ENCODE results near the gene OGG1.

OGG1 gene

DNA sequence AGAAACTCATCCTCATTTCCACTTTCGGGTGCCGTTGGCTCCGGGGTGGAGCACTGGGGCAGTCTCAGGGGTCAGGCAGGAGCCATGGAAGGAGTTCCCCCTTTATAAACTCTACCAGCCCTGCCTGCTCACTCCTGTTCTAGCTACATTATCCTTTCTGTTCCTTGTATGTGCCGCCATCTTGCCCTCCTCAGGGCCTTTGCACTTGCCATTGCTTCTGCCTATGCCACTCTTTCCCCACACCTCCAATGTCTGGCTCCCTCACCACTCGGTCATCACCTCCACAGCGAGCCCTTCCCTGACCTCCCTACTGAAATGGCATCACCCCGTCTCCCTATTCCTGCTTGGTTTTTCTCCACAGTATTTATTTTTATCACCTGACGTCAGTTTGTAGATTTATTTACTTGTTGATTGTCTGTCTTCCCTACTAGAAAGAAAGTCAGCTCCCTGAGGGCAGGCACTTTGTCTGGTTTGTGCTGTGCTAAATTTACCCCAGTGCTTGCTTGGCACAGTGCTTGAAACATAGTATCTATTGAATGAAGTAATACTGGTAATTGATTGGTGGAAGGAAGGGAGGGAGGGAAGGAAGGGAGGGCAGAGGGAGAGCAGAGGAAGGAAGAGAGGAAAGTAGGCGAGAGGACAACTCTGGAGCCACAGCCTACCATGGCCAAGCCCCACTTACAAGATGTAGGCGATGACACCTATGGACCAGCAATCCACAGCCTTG is 11.2 kb downstream of the OGG1 start:
- 94 to 95% methylated on average over 10 of the region's 10 CpGs for WGBS, 2 experiments
- peaks cover 28% of the 10 kb centered on the region for H3K36me3 ChIP-seq (ENCODE audit: control insufficient read depth, insufficient read depth, low read length)
- H3K27me3 ChIP-seq (ENCODE audit: control insufficient read depth, insufficient read depth, low read length, poor library complexity, severe bottlenecking): no peaks in the 10 kb centered on the region

GRCh38 chr3:9761919-9762318 is 12.2 kb downstream of the OGG1 start:
- no peak overlapping the region for H3K4me3 ChIP-seq (ENCODE audit: insufficient read depth, low read depth, low read length)

More for the DNA sequence above, 11.2 kb downstream of the OGG1 start:
- H3K9me3 ChIP-seq (ENCODE audit: control insufficient read depth, low read length): no peaks in the 10 kb centered on the region
- H3K4me1 ChIP-seq (ENCODE audit: control insufficient read depth, insufficient read depth, low read length): peaks cover 4% of the 10 kb centered on the region
- no peak overlapping the region for H3K4me3 ChIP-seq (ENCODE audit: insufficient read depth, low read depth, low read length)
- no peak overlapping the region for H3K27ac ChIP-seq (ENCODE audit: insufficient read depth, low read depth, low read length, poor library complexity, severe bottlenecking)

GRCh38 chr3:9762871-9763270 is 13.1 kb downstream of the OGG1 start:
- Histone ChIP-seq H3K9me3 (ENCODE audit: control insufficient read depth, low read length) (no peaks in the 10 kb centered on the region), H3K27ac (ENCODE audit: insufficient read depth, low read depth, low read length, poor library complexity, severe bottlenecking) (no peak overlapping the region), H3K27me3 (ENCODE audit: control insufficient read depth, insufficient read depth, low read length, poor library complexity, severe bottlenecking) (no peaks in the 10 kb centered on the region), H3K4me1 (ENCODE audit: control insufficient read depth, insufficient read depth, low read length) (peaks cover 8% of the 10 kb centered on the region), H3K36me3 (ENCODE audit: control insufficient read depth, insufficient read depth, low read length) (peaks cover 14% of the 10 kb centered on the region), H3K4me3 (ENCODE audit: insufficient read depth, low read depth, low read length) (no peak overlapping the region)
- 93% methylated on average over 8 of the region's 8 CpGs for WGBS, 2 experiments

More at GRCh38 chr3:9761919-9762318, 12.2 kb downstream of the OGG1 start:
- WGBS, 2 experiments: 92 to 95% methylated on average over 5 of the region's 5 CpGs
- no peaks in the 10 kb centered on the region for H3K27me3 ChIP-seq (ENCODE audit: control insufficient read depth, insufficient read depth, low read length, poor library complexity, severe bottlenecking)
- H3K9me3 ChIP-seq (ENCODE audit: control insufficient read depth, low read length): no peaks in the 10 kb centered on the region
- H3K4me1 ChIP-seq (ENCODE audit: control insufficient read depth, insufficient read depth, low read length): peaks cover 8% of the 10 kb centered on the region
- peaks cover 21% of the 10 kb centered on the region for H3K36me3 ChIP-seq (ENCODE audit: control insufficient read depth, insufficient read depth, low read length)
- H3K27ac ChIP-seq (ENCODE audit: insufficient read depth, low read depth, low read length, poor library complexity, severe bottlenecking): no peak overlapping the region

GRCh38 chr3:9765865-9766264 is 16.1 kb downstream of the OGG1 start:
- H3K4me1 ChIP-seq (ENCODE audit: control insufficient read depth, insufficient read depth, low read length): peaks cover 25% of the 10 kb centered on the region
- H3K27me3 ChIP-seq (ENCODE audit: control insufficient read depth, insufficient read depth, low read length, poor library complexity, severe bottlenecking): no peaks in the 10 kb centered on the region
- no peaks in the 10 kb centered on the region for H3K9me3 ChIP-seq (ENCODE audit: control insufficient read depth, low read length)
- WGBS, 2 experiments: 74 to 81% methylated on average over 4 of the region's 4 CpGs
- peaks cover 5% of the 10 kb centered on the region for H3K36me3 ChIP-seq (ENCODE audit: control insufficient read depth, insufficient read depth, low read length)
- no peak overlapping the region for H3K4me3 ChIP-seq (ENCODE audit: insufficient read depth, low read depth, low read length)
- H3K27ac ChIP-seq (ENCODE audit: insufficient read depth, low read depth, low read length, poor library complexity, severe bottlenecking): no peak overlapping the region

DNA sequence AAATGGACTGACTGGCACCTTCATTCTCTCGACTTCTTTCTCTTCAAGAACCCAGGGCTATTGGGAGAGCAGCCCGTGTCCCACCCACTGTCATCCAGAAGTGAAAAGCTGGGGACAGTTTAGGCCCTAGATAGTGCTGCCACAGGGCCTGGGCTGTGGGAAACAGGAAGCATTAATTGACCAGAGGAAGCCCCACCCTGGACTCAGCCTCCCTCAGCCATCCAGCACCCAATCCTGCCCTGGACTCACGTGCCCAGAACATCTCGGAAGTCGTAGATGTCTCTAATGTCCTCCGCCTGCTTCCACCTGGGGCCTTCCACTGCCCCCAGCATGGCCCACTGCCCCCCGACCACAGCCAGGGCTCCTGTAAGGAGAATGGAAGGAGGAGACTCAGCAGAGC is 17.7 kb downstream of the OGG1 start:
- H3K27me3 ChIP-seq (ENCODE audit: control insufficient read depth, insufficient read depth, low read length, poor library complexity, severe bottlenecking): no peaks in the 10 kb centered on the region
- H3K9me3 ChIP-seq (ENCODE audit: control insufficient read depth, low read length): no peaks in the 10 kb centered on the region
- H3K4me1 ChIP-seq (ENCODE audit: control insufficient read depth, insufficient read depth, low read length): peaks cover 25% of the 10 kb centered on the region
- H3K4me3 ChIP-seq (ENCODE audit: insufficient read depth, low read depth, low read length): no peak overlapping the region
- peaks cover 5% of the 10 kb centered on the region for H3K36me3 ChIP-seq (ENCODE audit: control insufficient read depth, insufficient read depth, low read length)
- H3K27ac ChIP-seq (ENCODE audit: insufficient read depth, low read depth, low read length, poor library complexity, severe bottlenecking): no peak overlapping the region
- 88 to 92% methylated on average over 7 of the region's 7 CpGs for WGBS, 2 experiments

DNA sequence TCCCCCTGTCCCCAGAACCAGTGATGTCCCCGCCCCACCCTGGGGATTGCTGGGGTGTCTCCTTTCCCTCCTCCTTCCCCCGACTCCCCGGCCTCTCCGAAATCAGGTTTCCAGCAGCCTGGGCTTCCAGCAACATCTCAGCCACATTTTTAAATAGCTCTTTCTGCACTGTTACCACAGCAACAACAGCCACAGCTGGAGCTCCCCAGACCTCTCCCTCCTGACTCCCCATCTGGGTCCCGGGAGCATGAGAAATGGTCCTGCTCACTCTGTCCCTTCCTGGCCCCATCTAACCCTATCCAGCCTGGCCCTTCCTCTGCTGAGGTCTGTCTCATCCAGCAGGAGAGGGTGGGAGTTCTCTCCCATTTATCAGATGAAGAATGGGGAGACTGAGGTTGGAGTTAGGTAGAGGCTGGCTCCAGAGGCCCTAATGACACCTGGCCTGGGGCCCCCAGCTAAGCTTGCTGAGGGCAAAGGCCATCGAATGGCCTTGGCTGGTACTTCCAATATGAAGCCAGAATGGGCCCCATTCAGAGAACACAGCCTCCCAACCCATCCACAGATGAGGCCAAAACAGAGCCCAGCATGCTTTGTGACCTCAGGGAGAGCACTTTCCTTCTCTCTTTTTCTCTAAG is 18.5 kb downstream of the OGG1 start:
- no peak overlapping the region for H3K27ac ChIP-seq (ENCODE audit: insufficient read depth, low read depth, low read length, poor library complexity, severe bottlenecking)
- WGBS, 2 experiments: 84 to 85% methylated on average over 6 of the region's 6 CpGs
- no peaks in the 10 kb centered on the region for H3K27me3 ChIP-seq (ENCODE audit: control insufficient read depth, insufficient read depth, low read length, poor library complexity, severe bottlenecking)
- peaks cover 5% of the 10 kb centered on the region for H3K36me3 ChIP-seq (ENCODE audit: control insufficient read depth, insufficient read depth, low read length)
- peaks cover 25% of the 10 kb centered on the region for H3K4me1 ChIP-seq (ENCODE audit: control insufficient read depth, insufficient read depth, low read length)
- no peaks in the 10 kb centered on the region for H3K9me3 ChIP-seq (ENCODE audit: control insufficient read depth, low read length)
- no peak overlapping the region for H3K4me3 ChIP-seq (ENCODE audit: insufficient read depth, low read depth, low read length)

GRCh38 chr3:9769012-9769411 is 19.3 kb downstream of the OGG1 start:
- H3K36me3 ChIP-seq (ENCODE audit: control insufficient read depth, insufficient read depth, low read length): peaks cover 5% of the 10 kb centered on the region
- peak overlapping the region; percentile 67 for H3K4me3 ChIP-seq (ENCODE audit: insufficient read depth, low read depth, low read length)
- no peaks in the 10 kb centered on the region for H3K9me3 ChIP-seq (ENCODE audit: control insufficient read depth, low read length)
- no peak overlapping the region for H3K27ac ChIP-seq (ENCODE audit: insufficient read depth, low read depth, low read length, poor library complexity, severe bottlenecking)
- H3K4me1 ChIP-seq (ENCODE audit: control insufficient read depth, insufficient read depth, low read length): peaks cover 25% of the 10 kb centered on the region
- no peaks in the 10 kb centered on the region for H3K27me3 ChIP-seq (ENCODE audit: control insufficient read depth, insufficient read depth, low read length, poor library complexity, severe bottlenecking)
- 88 to 89% methylated on average over 5 of the region's 5 CpGs for WGBS, 2 experiments

DNA sequence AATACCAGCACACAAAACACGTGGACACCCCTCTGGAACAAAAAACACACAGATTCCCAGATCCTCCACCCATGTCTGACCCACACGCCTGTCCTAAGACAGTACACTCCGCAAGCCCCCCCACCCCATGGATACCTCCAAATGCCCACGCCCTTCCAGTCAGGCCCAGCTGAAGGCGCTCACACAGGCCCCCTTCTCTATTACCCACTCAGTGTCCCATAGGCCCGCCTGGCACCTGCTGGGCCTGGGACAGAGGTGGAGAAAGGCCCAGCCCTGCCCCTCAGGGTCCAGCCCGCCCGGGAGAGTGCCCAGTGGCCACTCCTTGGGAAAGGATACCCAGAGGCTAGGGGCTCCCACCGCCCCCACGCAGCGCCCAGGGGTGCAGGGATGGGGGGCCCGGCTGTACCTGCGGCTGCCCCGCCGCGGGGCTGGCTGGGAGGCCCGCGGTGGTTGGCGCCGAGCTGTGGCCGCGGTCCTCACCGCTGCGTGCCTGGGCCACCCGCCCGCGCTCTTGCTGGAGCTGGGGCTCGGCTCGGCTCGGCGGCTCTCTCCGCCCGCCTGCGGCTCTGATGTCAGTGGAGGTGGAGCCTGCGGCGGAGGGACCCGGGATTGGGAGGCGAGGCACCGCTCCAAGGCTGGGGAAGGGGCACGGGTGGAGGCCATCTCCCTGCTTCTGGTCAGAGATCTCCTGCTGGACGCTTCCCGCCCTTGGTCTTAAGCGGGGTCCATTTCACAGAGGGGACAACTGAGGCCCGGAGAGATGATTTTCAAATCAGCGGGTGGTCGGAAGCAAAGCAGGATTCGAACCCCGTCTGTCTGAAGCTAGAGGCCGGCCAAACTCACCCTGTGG is 19.9 kb downstream of the OGG1 start, which contains the start of gene CAMK1:
Gene CAMK1 (minus strand): TSS at position 522 of the 850 bp plus-strand sequence. CDS start 2,198 bp downstream, outside the sequence.
- H3K27ac ChIP-seq (ENCODE audit: insufficient read depth, low read depth, low read length, poor library complexity, severe bottlenecking): peak within 1 kb of the TSS; percentile 44
- no peaks in the 10 kb centered on the region for H3K27me3 ChIP-seq (ENCODE audit: control insufficient read depth, insufficient read depth, low read length, poor library complexity, severe bottlenecking)
- H3K9me3 ChIP-seq (ENCODE audit: control insufficient read depth, low read length): no peaks in the 10 kb centered on the region
- peaks cover 25% of the 10 kb centered on the region for H3K4me1 ChIP-seq (ENCODE audit: control insufficient read depth, insufficient read depth, low read length)
- peaks cover 5% of the 10 kb centered on the region for H3K36me3 ChIP-seq (ENCODE audit: control insufficient read depth, insufficient read depth, low read length)
- peak within 1 kb of the TSS; percentile 67 for H3K4me3 ChIP-seq (ENCODE audit: insufficient read depth, low read depth, low read length)
- 13% methylated on average over 49 of the region's 49 CpGs for WGBS, 2 experiments

DNA sequence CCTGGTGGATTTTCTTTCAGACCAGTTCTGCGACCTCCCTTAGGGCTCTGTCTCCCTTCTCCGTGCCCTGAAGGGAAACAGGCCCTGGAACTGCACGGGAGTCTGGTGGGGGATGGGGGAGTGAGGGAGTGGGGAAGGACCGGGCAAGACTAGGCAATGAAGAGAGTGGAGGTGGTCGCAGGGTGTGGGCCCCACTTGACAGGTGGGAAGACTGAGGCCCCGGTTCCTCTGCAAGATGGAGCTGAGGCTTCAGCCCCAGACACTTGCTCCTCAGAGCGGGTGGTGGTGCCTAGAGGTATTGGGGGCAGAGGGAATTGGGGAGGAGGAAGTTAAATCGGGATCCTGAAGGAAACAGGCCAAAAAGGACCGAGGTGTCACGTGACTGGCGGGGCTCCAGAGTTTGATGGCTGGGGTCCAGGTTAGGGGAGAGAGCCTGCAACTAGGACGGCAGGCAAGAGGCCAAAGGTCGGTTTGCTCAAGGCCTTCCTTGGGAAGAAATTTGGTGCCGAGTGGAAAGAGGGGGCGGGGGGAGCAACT is 20.6 kb downstream of the OGG1 start:
- Histone ChIP-seq H3K9me3 (ENCODE audit: control insufficient read depth, low read length) (no peaks in the 10 kb centered on the region), H3K4me1 (ENCODE audit: control insufficient read depth, insufficient read depth, low read length) (peaks cover 25% of the 10 kb centered on the region), H3K36me3 (ENCODE audit: control insufficient read depth, insufficient read depth, low read length) (peaks cover 1% of the 10 kb centered on the region), H3K4me3 (ENCODE audit: insufficient read depth, low read depth, low read length) (peak overlapping the region; percentile 67), H3K27me3 (ENCODE audit: control insufficient read depth, insufficient read depth, low read length, poor library complexity, severe bottlenecking) (no peaks in the 10 kb centered on the region), H3K27ac (ENCODE audit: insufficient read depth, low read depth, low read length, poor library complexity, severe bottlenecking) (no peak overlapping the region)
- 63 to 64% methylated on average over 15 of the region's 15 CpGs for WGBS, 2 experiments

Measured in ectodermal cell (in vitro differentiated cells).